Stimulated activated CD8-positive, alpha-beta memory T cell treated with anti-CD3 and anti-CD28 coated beads, Interleukin-12 subunit alpha, Interleukin-12 subunit beta, amount 100 ng/mL, for 1 hour (primary cell): ENCODE results near the gene APRT.

Experiments used
- DNase-seq: peaks from one replicate; pipeline ENCODE4 v3.0.0-alpha.2; 2020; ENCODE audit warnings: low read depth

Gene APRT

DNA sequence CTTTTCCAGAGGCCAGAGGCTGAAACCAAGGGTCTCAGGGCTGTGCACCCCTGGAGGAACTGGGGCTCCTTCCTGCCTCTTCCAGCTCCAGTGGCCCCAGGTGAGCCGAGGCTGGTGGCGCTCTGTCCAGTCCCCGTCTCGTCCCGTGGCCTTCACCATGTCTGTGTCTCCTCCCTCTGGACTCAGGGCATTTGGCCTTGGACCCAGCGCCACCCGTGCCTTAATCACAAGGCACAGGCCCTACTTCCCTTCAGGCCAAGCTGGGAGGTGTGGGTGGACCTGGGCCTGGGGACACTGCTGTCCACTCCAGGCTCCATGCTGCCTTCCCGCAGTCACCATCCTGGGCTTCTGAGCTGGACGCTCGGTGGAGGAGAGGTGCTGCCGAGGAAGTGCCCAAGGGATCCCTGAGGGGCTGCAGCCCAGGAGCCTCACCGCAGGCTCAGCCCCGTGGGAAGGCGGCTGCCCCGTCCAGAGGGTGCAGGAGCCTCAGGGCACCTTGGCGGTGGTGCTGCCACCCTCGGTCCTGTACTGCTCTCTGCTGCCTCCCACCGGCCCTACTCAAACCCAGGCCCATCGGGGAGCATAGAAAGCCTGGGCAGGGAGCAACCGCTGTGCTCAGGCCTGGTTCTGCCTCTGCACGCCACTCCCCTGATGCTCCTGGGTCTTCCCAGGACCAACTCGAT is 9.6 kb upstream of the APRT start:
- DNase-seq = no peak

DNA sequence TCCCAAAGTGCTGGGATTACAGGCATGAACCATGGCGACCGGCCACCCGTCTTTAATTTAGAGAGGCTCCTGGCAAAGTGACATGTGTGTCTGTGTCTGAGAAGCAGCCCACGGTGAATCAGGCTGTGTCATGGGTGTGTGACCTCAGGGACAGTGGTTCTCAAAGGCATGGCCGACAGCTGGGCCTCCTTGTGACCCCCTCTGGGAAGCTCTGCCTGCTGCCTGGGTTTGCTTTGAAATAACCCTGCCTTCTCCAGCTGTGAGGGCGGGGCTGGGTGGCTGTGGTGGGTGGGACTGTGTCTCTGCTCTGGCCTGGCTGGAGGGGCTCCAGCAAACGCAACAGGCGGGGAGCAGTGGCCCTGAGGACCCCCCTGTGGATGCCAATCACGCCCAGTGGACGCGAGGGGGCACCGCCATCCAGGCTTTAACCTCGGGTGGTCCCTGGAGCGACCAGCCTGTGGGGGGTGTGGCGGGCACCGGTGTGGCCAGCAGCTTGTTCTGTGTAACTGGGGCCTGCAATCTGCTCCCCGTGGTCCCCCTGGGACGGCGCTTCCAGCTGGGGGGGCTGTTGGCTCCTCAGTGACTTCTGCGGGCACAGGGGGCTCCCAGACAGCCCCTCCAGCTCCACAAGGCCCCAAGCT is 8.8 kb upstream of the APRT start:
- DNase-seq = no peak

GRCh38 chr16:88819126-88819525 is 7.4 kb upstream of the APRT start:
- DNase-seq = no peak

DNA sequence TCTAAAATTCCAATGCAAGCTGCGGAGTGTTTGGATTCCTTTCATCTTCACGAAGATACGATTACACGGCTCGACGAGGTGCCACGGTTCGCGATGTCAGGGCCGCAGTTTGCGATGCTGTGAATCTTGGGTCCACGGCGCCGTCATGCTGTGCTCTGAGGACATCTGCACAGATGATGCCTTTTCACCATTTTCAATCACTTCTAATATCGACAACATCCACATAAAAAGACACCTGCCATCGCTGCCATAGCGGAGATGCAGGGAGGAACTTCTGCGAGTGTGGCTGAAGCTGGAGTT is 6.8 kb upstream of the APRT start:
- DNase-seq = no peak

- DNase-seq = no peak
These were observed 6.3 kb upstream of the APRT start for GRCh38 chr16:88817785-88818574.

GRCh38 chr16:88816736-88817535 is 5.2 kb upstream of the APRT start:
- no peak for DNase-seq

- no peak for DNase-seq
These were observed 4.3 kb upstream of the APRT start for GRCh38 chr16:88815901-88816589.

GRCh38 chr16:88815227-88815626 is 3.5 kb upstream of the APRT start:
- DNase-seq = no peak

GRCh38 chr16:88814144-88814502 is 2.4 kb upstream of the APRT start:
- DNase-seq = no peak

DNA sequence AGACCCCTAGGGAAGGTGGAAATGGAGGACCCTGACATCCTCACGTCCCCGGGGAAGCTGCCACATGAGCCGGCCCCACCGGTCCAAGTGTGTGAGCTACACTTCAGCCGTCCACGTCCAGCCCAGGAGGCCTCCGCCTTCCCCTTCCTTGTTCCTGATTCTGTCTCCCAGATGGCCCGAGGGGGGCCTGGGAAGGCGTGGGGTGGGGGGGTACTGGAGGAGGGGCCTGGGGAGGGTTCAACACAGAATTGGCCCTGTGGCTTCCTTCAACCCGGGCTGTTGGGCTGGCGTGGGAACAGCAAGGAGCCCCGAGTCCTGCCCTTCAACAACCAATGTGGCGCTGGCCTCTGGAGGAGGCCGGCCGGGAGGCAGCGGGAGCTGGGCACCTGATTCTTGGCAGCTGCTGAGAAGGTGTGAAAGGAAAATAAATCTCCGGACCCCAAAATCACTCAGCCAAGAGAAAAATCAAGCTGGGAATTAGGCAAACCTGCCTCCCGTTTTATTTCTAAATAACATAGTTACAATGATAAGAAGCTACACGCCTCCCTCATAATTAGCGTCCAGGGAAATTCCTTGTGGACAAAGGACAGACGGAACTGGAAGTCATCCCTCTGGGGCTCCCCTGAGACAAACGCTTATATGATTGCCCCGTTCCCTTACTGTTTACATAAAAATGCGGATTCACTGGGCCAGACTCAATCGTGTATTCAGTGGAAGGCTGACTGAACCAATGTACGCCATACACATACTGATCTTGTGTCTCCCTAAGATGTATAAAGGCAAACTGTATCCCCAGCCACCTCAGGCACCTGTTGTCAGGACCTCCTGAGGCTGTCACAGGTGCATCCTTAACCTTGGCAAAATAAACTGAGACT is 1.8 kb upstream of the APRT start:
- DNase-seq = no peak

DNA sequence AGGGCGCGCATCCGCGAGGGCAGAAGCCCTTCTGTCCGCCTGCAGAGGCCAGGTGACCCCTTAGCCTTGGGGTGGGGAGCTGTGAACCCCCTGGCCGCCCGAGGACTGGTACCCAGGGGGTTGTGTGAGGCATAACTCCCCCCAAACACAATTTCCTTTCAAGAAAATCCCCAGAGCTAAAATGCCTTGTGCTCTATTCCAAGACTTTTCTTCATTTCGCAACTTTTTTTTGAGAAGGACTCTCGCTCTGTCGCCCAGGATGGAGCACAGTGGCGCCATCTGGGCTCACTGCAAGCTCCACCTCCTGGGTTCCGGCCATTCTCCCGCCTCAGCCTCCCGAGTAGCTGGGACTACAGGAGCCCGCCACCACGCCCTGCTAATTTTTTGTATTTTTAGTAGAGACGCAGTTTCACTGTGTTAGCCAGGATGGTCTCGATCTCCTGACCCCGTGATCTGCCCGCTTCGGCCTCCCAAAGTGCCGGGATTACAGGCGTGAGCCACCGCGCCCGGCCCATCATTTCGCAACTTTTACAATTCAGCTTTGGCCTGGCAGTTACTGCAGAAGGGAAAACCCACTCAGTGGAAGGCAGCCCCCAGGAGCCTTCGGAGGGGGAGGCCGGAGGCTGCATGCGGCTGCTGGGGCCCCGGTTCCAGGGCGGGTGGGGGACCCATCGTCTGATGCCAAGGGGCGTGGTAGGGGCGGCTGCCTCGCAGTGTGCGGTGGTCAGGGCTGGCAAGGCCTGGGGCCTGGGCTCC is 963 bp upstream of the APRT start:
- DNase-seq = no peak

- DNase-seq = peak; percentile 55
These were observed 588 bp downstream of the APRT start for GRCh38 chr16:88810912-88811768.

GRCh38 chr16:88810166-88810911 is 1.4 kb downstream of the APRT start:
- DNase-seq = no peak

- DNase-seq = no peak
These were observed 2.0 kb downstream of the APRT start for GRCh38 chr16:88809676-88810165.

DNA sequence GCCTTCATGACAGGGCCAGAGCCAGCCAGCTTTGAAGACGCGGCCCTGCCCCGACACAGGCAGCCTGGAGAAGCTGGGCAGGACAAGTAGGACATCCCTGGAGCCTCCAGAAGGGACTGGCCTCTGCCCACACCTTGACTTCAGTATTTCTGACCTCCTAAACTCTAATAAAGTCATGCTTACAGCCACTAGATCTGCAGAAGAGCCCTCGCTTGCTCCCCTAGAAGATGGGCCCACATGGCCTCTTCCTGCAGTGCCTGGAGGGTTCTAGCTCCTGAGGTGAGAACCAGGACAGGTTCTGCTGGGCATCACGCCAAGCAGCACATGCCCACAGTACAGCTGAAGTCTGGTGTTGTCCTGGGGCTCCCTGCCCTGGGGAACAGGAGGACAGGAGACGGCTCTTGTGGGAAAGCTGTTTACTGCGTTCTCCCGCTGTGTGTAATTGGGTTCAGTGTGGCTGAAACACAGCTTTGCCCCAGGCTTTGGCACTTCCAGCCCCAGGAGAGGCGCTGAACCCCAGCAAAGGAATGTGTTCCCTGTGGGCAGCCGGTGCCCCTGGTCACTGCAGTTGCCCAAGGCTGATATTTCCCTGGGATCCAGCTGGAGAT is 2.6 kb downstream of the APRT start:
- no peak for DNase-seq

DNA sequence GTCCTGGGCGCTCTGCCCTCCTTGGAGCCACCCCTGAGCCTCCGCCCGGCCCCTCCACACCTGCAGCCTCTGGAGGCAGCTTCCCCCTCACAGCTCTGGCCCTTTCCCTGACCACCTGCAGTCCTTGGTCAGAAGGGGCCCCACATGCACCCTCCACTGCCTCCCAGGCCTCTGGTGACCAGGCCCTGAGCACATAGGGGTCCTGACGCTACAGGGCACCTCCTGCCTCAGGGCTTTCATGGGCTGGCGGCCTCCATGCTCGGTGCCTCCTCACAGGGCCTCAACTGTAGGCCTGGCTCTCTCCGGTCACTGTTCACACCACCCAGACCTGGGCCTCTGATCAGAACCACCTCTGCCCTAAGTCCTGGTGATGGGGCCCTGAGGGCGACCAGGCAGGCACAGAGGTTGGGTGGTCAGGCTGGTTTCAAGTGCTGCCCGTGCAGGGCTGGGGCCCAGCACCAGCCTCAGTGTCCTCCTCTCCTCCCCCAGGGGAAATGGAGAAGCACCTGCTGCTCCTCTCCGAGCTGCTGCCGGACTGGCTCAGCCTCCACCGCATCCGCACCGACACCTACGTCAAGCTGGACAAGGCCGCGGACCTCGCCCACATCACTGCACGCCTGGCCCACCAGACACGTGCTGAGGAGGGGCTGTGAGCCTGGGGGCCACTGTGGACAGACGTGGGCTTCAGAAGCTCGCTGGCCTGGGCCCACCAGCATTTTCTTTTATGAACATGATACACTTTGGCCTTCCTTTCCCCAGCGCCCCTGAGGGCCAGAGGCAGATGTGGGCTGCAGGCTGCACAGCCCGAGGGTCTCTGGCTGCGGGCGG is 3.9 kb downstream of the APRT start:
- no peak for DNase-seq

DNA sequence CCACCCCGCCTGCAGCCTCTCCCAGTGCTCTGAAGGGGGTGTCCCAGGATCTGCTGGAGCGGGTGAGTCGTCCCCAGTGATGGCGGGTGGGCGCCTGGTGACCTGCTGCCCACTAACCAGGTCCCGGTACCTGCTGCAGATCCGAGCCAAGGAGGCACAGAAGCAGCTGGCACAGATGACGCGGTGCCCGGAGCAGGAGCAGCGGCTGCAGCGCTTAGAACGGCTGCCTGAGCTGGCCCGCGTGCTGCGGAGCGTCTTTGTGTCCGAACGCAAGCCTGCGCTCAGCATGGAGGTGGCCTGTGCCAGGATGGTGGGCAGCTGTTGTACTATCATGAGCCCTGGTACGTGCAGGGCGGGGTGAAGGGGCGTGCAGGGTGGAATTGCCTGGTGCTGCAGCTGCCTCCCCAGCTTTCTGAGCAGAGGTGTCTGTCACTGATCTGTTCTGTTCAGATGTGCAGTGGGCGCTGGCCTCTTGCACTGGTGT is 4.5 kb downstream of the APRT start:
- no peak for DNase-seq
